SK-N-SH (cell line): ENCODE results near the gene XIRP1. TPM values are rescaled to one million over a fixed set of nuclear protein-coding genes. Genes with fewer than 3 reads are reported as not detected.

ENCODE experiments used
- CTCF ChIA-PET: fragments of 300-600, 350-600 bp; formaldehyde crosslinking; extraction: SDS; loops from one replicate; lab custom pipeline; 2021; lab: Yijun Ruan, JAX
- POLR2A ChIA-PET: fragments of 350-600 bp; sonication (Branson Sonifier 250); formaldehyde crosslinking; extraction: SDS; loops from one replicate; lab custom pipeline; 2020; ENCODE audit warnings: antibody characterized with exemption, inconsistent platforms; lab: Yijun Ruan, JAX
- DNase-seq: peaks from one replicate; pipeline ENCODE4 v3.0.0; 2012
- H2AFZ ChIP-seq: fragments of 200-600 bp; sonication (generic); 2 replicates; pipeline ENCODE4 v1.8.1; 2016; ENCODE audit warnings: antibody characterized with exemption, mild to moderate bottlenecking, low read depth
- H3F3A ChIP-seq: fragments of 200-600 bp; sonication (generic); replicated peaks from 2 replicates; pipeline ENCODE3; 2016; ENCODE audit warnings: antibody characterized with exemption, mild to moderate bottlenecking; ENCODE audit not compliant: insufficient read depth
- H3K27ac ChIP-seq, 2 experiments: fragments of 200-500 bp in 1 of 2; fragments of 200-600 bp in 1 of 2; sonication (Bioruptor generic) in 1 of 2; sonication (generic), shearing (Covaris generic) in 1 of 2; 2 replicates each; pipeline versions ENCODE4 v1.5.1 to v1.6.1; 2014 to 2016; ENCODE audit warnings: low read depth in 2 of 2, inconsistent platforms in 1 of 2, low read length in 1 of 2, mild to moderate bottlenecking in 1 of 2, mixed read lengths in 1 of 2
- H3K27me3 ChIP-seq: fragments of 200-600 bp; sonication (generic), shearing (Covaris generic); 2 replicates; pipeline ENCODE4 v1.6.1; 2016; ENCODE audit warnings: mixed run types; ENCODE audit not compliant: insufficient read depth
- H3K36me3 ChIP-seq, 2 experiments: fragments of 200-500 bp in 1 of 2; fragments of 200-600 bp in 1 of 2; sonication (Bioruptor generic) in 1 of 2; sonication (generic) in 1 of 2; replicated peaks in 1 of 2; 2 replicates each; pipeline versions ENCODE3 to v1.5.1; 2014 to 2016; ENCODE audit warnings: low read length in 1 of 2, mild to moderate bottlenecking in 1 of 2; ENCODE audit not compliant: insufficient read depth in 2 of 2, control insufficient read depth in 1 of 2
- H3K4me1 ChIP-seq, 2 experiments: fragments of 200-500 bp in 1 of 2; fragments of 200-600 bp in 1 of 2; sonication (Bioruptor generic) in 1 of 2; sonication (generic), shearing (Covaris generic) in 1 of 2; 2 replicates each; pipeline versions ENCODE4 v1.5.1 to v1.6.1; 2014 to 2016; ENCODE audit warnings: low read depth in 1 of 2, low read length in 1 of 2, mixed run types in 1 of 2; ENCODE audit not compliant: insufficient read depth in 2 of 2, control insufficient read depth in 1 of 2
- H3K4me2 ChIP-seq: fragments of 200-600 bp; sonication (generic), shearing (Covaris generic); 2 replicates; pipeline ENCODE4 v1.6.1; 2017; ENCODE audit warnings: mixed run types
- H3K4me3 ChIP-seq, 2 experiments: fragments of 200-500 bp in 1 of 2; fragments of 200-600 bp in 1 of 2; sonication (Bioruptor generic) in 1 of 2; sonication (generic), shearing (Covaris generic) in 1 of 2; 2 replicates each; pipeline versions ENCODE4 v1.5.1 to v1.8.1; 2014 to 2016; ENCODE audit warnings: low read depth in 2 of 2, inconsistent platforms in 1 of 2, low read length in 1 of 2, mild to moderate bottlenecking in 1 of 2, mixed read lengths in 1 of 2, moderate library complexity in 1 of 2
- H3K79me2 ChIP-seq: fragments of 200-600 bp; sonication (generic); 2 replicates; pipeline ENCODE4 v1.8.1; 2017; ENCODE audit warnings: mild to moderate bottlenecking; ENCODE audit not compliant: insufficient read depth
- H3K9ac ChIP-seq: fragments of 200-600 bp; sonication (generic); 2 replicates; pipeline ENCODE4 v1.6.1; 2017; ENCODE audit warnings: mixed run types
- H3K9me2 ChIP-seq: fragments of 200-600 bp; sonication (generic); 2 replicates; pipeline ENCODE4 v1.6.1; 2017; ENCODE audit warnings: mixed run types
- H3K9me3 ChIP-seq: fragments of 200-600 bp; sonication (generic); 2 replicates; pipeline ENCODE4 v1.6.1; 2017; ENCODE audit warnings: mixed run types, mild to moderate bottlenecking, moderate library complexity
- H4K20me1 ChIP-seq: fragments of 200-600 bp; sonication (generic); 2 replicates; pipeline ENCODE4 v1.6.1; 2017; ENCODE audit warnings: mild to moderate bottlenecking, mixed run types; ENCODE audit not compliant: insufficient read depth
- CTCF ChIP-seq: fragments of 200-600 bp; sonication (generic); IDR thresholded peaks from 2 replicates; pipeline ENCODE4 v1.6.1; 2017; ENCODE audit warnings: antibody characterized with exemption, mild to moderate bottlenecking, moderate library complexity
- EP300 ChIP-seq, 2 experiments: IDR thresholded peaks; 2 replicates each; pipeline versions ENCODE4 v1.4.0 to v1.6.1; 2012; ENCODE audit warnings: borderline replicate concordance in 1 of 2, low read depth in 1 of 2, low read length in 1 of 2
- EZH2phosphoT487 ChIP-seq: fragments of 200-600 bp; sonication (generic); IDR thresholded peaks from 2 replicates; pipeline ENCODE4 v1.6.1; 2017; ENCODE audit warnings: low read depth, mixed run types, mild to moderate bottlenecking, antibody characterized with exemption, moderate library complexity, borderline replicate concordance
- FOSL2 ChIP-seq: IDR thresholded peaks from 2 replicates; pipeline ENCODE4 v1.4.0; 2012; ENCODE audit warnings: low read depth, mild to moderate bottlenecking, moderate library complexity, borderline replicate concordance
- FOXJ3 ChIP-seq: sonication (generic); formaldehyde crosslinking; IDR thresholded peaks from 2 replicates; pipeline ENCODE4 v1.5.1; 2020; ENCODE audit warnings: mild to moderate bottlenecking, missing genetic modification reagents
- JUND ChIP-seq: IDR thresholded peaks from 2 replicates; pipeline ENCODE4 v1.4.0; 2012
- PBX3 ChIP-seq: IDR thresholded peaks from 2 replicates; pipeline ENCODE4; 2012
- POLR2AphosphoS5 ChIP-seq: IDR thresholded peaks from 2 replicates; pipeline ENCODE4 v1.6.1; 2012; ENCODE audit warnings: low read depth, low read length
- RAD21 ChIP-seq: IDR thresholded peaks from 2 replicates; pipeline ENCODE4 v1.6.1; 2012; ENCODE audit warnings: mild to moderate bottlenecking, low read length
- RCOR1 ChIP-seq: fragments of 150-350 bp; IDR thresholded peaks from 2 replicates; pipeline ENCODE4 v1.6.1; 2017; ENCODE audit warnings: antibody characterized with exemption, low read length
- REST ChIP-seq: IDR thresholded peaks from 2 replicates; pipeline ENCODE4 v1.6.1; 2012; ENCODE audit warnings: mild to moderate bottlenecking, low read depth, low read length, moderate library complexity
- RXRA ChIP-seq: IDR thresholded peaks from 2 replicates; pipeline ENCODE4 v1.4.0; 2012; ENCODE audit warnings: low read depth, mild to moderate bottlenecking, borderline replicate concordance
- TEAD4 ChIP-seq: IDR thresholded peaks from 2 replicates; pipeline ENCODE4 v1.4.0; 2012; ENCODE audit warnings: mild to moderate bottlenecking, borderline replicate concordance; ENCODE audit not compliant: insufficient read depth
- USF1 ChIP-seq: IDR thresholded peaks from 2 replicates; pipeline ENCODE4 v1.4.0; 2012; ENCODE audit warnings: low read depth, borderline replicate concordance
- USF2 ChIP-seq: fragments of 150-350 bp; IDR thresholded peaks from 2 replicates; pipeline ENCODE4 v1.6.1; 2017; ENCODE audit warnings: antibody characterized with exemption, low read length, low read depth, borderline replicate concordance
- WGBS: methylation state at CpG from one replicate; pipeline ENCODE4 v1.1.6; 2017; ENCODE audit warnings: low lambda C conversion rate; 5-methylcytosine and 5-hydroxymethylcytosine counted together
- polyA plus RNA-seq, 3 experiments: library from polyadenylated mRNA; depleted of rRNA; stranded (reverse); fragments of >200 nt; gene quantifications; 2 replicates each; pipeline ENCODE4 v1.2.3, GENCODE V29; 2012

XIRP1 gene
- polyA plus RNA-seq, 1 of the 3 experiments (the other 2 are of a cell fraction), result not detected

- Histone ChIP-seq H3K36me3 (peaks cover 17 to 22% of the 10 kb centered on the region in 2 experiments), H3K27ac (peak overlapping the region; percentile 90 to 100), H3K4me3 (no peak overlapping the region), H3K4me2 (peak overlapping the region; percentile 97; the same call in 1 of the 2 replicates), H3K27me3 (no peaks in the 10 kb centered on the region), H3K9me3 (no peaks in the 10 kb centered on the region), H2AFZ (no peak overlapping the region), H3F3A (peaks cover 54% of the 10 kb centered on the region), H3K9ac (peak overlapping the region; percentile 49; the same call in 1 of the 2 replicates), H3K9me2 (no peaks in the 10 kb centered on the region), H4K20me1 (peaks cover 38% of the 10 kb centered on the region), H3K79me2 (peaks cover 86% of the 10 kb centered on the region), H3K4me1 (peaks cover 43 to 80% of the 10 kb centered on the region in 2 experiments)
- ChIA-PET POLR2A (interaction anchor here (1.6 kb wide), 1 partner anchor 29 kb away, joined by 3 read pairs; no protein-coding TSS in a partner anchor), CTCF (interaction anchor here (1.2 to 2.5 kb wide), 3 partner anchors 13 to 143 kb away, joined by 3 to 6 read pairs (median 4); no protein-coding TSS in a partner anchor)
- WGBS, result 71% methylated on average over 4 of the region's 4 CpGs
- no peak for DNase-seq
- TF ChIP-seq TEAD4, result no peak
- no peak for TF ChIP-seq RAD21
- TF ChIP-seq FOSL2, result no peak
- no peak for TF ChIP-seq RXRA
- no peak for TF ChIP-seq EP300 (IDR thresholded peaks at IDR 0.05; ENCODE audit: borderline replicate concordance in 1 of 2, low read depth in 1 of 2, low read length in 1 of 2)
- no peak for TF ChIP-seq USF2
- TF ChIP-seq USF1, result no peak
- no peak for TF ChIP-seq PBX3
- TF ChIP-seq FOXJ3 (CRISPR knock-in tag), result no peak
- no peak for TF ChIP-seq JUND
- TF ChIP-seq RCOR1, result no peak
- no peak for TF ChIP-seq CTCF
- TF ChIP-seq EZH2phosphoT487, result no peak
- no peak for TF ChIP-seq POLR2AphosphoS5
- TF ChIP-seq REST, result no peak
- TF ChIP-seq, all 33 proteins: peak for 0
Measured at GRCh38 chr3:39149059-39149455, 43.3 kb downstream of the XIRP1 start.
